Smooth muscle cell (in vitro differentiated cells): Measurements from ENCODE around the gene SRRT. TPM values are rescaled to one million over a fixed set of nuclear protein-coding genes. Genes with fewer than 3 reads are reported as not detected.
A peak's percentile ranks its signal among the peaks of the same experiment; 100 is the strongest.

ENCODE experiments used
- DNase-seq: peaks from one replicate; lab custom pipeline; 2025; ENCODE audit not compliant: unreplicated experiment; lab: John Stamatoyannopoulos, UW
- H2AFZ ChIP-seq: fragments of 200-600 bp; sonication (generic); 2 replicates; pipeline ENCODE4 v1.6.0; 2016; ENCODE audit warnings: antibody characterized with exemption, low read depth, mild to moderate bottlenecking
- H3F3A ChIP-seq: fragments of 200-600 bp; sonication (generic); 2 replicates; pipeline ENCODE4 v1.6.0; 2017; ENCODE audit warnings: antibody characterized with exemption, low read depth
- H3K27ac ChIP-seq: fragments of 200-600 bp; sonication (generic); 2 replicates; pipeline ENCODE4 v1.5.1; 2016; ENCODE audit warnings: low read depth, mild to moderate bottlenecking
- H3K27me3 ChIP-seq: fragments of 200-600 bp; sonication (generic); 2 replicates; pipeline ENCODE4 v1.6.1; 2016; ENCODE audit warnings: low read depth, mild to moderate bottlenecking
- H3K36me3 ChIP-seq: fragments of 200-600 bp; sonication (generic); 2 replicates; pipeline ENCODE4 v1.5.1; 2016; ENCODE audit warnings: low read depth
- H3K4me1 ChIP-seq: fragments of 200-600 bp; sonication (generic); 2 replicates; pipeline ENCODE4 v1.5.1; 2016; ENCODE audit warnings: low read depth
- H3K4me2 ChIP-seq: fragments of 200-600 bp; sonication (generic); 2 replicates; pipeline ENCODE4 v1.6.0; 2016; ENCODE audit warnings: mild to moderate bottlenecking
- H3K4me3 ChIP-seq: fragments of 200-600 bp; sonication (generic); 2 replicates; pipeline ENCODE4 v1.5.1; 2016; ENCODE audit warnings: mild to moderate bottlenecking
- H3K79me2 ChIP-seq: fragments of 200-600 bp; sonication (generic); 2 replicates; pipeline ENCODE4 v1.6.0; 2016; ENCODE audit warnings: low read depth, mild to moderate bottlenecking
- H3K9ac ChIP-seq: fragments of 200-600 bp; sonication (generic); 2 replicates; pipeline ENCODE4 v1.6.0; 2016; ENCODE audit warnings: low read depth
- H3K9me3 ChIP-seq: fragments of 200-600 bp; sonication (generic); replicated peaks from 2 replicates; pipeline ENCODE4 v1.5.1; 2016; ENCODE audit warnings: low read depth
- H4K20me1 ChIP-seq: fragments of 200-600 bp; sonication (generic); 2 replicates; pipeline ENCODE4 v1.6.0; 2016; ENCODE audit warnings: low read depth
- WGBS: methylation state at CpG from one replicate; pipeline ENCODE4 v1.1.7; 2016; ENCODE audit warnings: low lambda C conversion rate; 5-methylcytosine and 5-hydroxymethylcytosine counted together
- polyA plus RNA-seq: library from polyadenylated mRNA; unstranded; fragments of >200 nt; fragmentation: Nextera tagmentation; extraction: Ambion mirVana; gene quantifications from 2 replicates; pipeline ENCODE4 v1.2.1, GENCODE V29; 2016
- total RNA-seq: library from RNA; depleted of rRNA; stranded (reverse); fragments of >200 nt; gene quantifications from 2 replicates; pipeline ENCODE4 v1.2.3, GENCODE V29; 2014
- TF ChIP-seq, protein P1 (sequence below): fragments of 200-600 bp; sonication (generic); IDR thresholded peaks from 2 replicates; pipeline ENCODE4 v1.5.1; 2017; ENCODE audit warnings: borderline replicate concordance, mild to moderate bottlenecking, antibody characterized with exemption; ENCODE audit not compliant: insufficient read depth, poor library complexity, severe bottlenecking

Gene SRRT
- total and polyA plus RNA-seq, 2 experiments from 2014 or later, result 32.1 to 63.6 TPM

DNA sequence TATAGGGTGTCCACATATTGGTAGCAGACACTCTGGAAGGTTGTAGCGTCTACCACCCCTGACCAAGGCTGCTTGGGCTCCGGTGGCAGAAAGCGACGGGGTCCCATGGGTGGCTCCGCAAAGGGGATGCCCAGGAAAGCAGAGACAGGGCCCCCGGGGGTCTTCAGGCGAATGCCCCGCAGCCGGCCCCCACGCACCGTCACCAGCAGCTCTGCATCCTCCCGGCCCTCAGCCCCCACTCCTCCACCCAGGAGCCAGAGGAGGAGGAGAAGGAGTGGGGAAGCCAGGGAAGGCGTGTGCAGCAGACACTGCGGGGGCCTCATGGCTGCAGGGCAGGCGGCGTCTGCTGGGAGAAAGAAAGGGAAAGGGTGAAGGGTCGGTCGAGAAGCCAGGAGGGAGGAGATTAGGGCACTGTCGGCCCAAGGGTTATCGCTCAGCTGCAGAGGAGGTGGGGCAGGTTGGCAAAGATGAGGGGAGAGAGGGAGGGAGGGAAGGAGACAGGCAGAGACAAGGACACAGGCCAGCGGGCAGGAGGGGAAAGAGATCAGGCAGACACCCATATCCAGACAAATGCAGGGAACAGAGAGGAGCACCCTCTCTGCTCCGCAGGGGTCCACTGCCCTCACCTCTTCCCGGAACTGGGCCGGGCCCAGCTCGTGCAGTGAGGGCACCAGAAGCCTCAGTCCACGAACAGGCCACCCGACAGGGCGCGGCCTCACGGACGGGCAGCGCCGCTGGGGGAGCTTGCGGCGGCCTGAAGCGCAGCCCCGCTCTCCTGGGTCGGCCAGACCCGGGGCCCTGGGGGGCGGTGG lies 19.2 kb downstream of the SRRT start:
- 60% methylated on average over 29 of the region's 40 CpGs for WGBS
- Histone ChIP-seq H3K9me3 (no peaks in the 10 kb centered on the region), H3K4me3 (peak overlapping the region; percentile 72), H3K4me1 (peaks cover 29% of the 10 kb centered on the region), H3K79me2 (peaks cover 1% of the 10 kb centered on the region), H4K20me1 (no peaks in the 10 kb centered on the region), H3K27ac (no peak overlapping the region), H2AFZ (no peak overlapping the region), H3K4me2 (peak overlapping the region; percentile 100), H3K36me3 (no peaks in the 10 kb centered on the region), H3K27me3 (peaks cover 26% of the 10 kb centered on the region), H3F3A (no peaks in the 10 kb centered on the region), H3K9ac (no peak overlapping the region)
- TF ChIP-seq, protein P1, sequence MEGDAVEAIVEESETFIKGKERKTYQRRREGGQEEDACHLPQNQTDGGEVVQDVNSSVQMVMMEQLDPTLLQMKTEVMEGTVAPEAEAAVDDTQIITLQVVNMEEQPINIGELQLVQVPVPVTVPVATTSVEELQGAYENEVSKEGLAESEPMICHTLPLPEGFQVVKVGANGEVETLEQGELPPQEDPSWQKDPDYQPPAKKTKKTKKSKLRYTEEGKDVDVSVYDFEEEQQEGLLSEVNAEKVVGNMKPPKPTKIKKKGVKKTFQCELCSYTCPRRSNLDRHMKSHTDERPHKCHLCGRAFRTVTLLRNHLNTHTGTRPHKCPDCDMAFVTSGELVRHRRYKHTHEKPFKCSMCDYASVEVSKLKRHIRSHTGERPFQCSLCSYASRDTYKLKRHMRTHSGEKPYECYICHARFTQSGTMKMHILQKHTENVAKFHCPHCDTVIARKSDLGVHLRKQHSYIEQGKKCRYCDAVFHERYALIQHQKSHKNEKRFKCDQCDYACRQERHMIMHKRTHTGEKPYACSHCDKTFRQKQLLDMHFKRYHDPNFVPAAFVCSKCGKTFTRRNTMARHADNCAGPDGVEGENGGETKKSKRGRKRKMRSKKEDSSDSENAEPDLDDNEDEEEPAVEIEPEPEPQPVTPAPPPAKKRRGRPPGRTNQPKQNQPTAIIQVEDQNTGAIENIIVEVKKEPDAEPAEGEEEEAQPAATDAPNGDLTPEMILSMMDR, result no peak
- DNase-seq, result no peak

DNA sequence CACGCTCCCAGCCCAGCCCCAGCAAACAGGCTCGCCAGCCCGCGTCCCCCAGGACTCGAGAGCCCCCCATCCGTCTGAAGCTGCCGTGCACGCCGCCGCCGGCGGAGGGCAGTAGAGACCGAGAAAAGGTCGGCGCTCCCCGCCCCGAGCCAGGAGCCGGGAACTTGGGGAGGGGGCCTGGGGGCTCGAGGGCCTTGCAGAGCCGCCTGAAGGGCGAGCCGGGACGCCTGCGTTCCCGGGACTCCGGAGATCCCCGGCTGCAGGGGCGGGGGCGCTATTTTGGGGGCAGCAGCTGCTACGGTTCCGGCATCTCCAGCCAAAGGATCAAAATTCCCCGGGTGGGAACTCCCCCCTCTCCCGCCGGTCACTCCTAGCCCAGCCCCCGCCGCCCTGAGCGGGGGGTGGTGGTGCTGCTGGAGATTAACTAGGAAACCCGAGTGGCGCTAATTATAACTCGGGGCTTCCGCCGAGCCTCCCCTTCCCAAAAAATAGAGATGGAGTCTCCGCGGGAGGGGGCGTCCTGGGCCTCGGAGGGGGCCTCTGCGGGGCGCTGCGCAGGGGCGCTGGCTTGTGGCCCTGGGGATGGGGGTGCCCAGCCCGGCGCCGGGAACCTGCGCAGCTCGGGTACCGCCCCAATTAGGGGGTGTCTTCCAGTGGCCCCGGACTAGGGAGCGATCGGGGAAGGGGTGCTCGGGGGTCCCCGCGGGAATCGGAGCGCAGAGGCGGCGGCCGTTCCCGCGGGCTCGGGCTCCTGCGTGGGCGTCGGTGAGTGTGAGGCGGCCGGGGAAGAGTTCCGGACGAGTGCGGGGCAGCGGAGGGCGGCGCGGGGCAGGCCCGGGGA lies 20.2 kb downstream of the SRRT start:
- H3K9me3 ChIP-seq, result no peaks in the 10 kb centered on the region
- peak overlapping the region; percentile 100 for H3K4me2 ChIP-seq
- peaks cover 27% of the 10 kb centered on the region for H3K4me1 ChIP-seq
- H2AFZ ChIP-seq, result peak overlapping the region; percentile 75
- no peaks in the 10 kb centered on the region for H3K36me3 ChIP-seq
- H3K27me3 ChIP-seq, result peaks cover 26% of the 10 kb centered on the region
- H3K79me2 ChIP-seq, result no peaks in the 10 kb centered on the region
- under 1% methylated on average over 71 of the region's 83 CpGs for WGBS
- H3K27ac ChIP-seq, result no peak overlapping the region
- TF ChIP-seq, protein P1, result peak; percentile 89
- no peak overlapping the region for H3K9ac ChIP-seq
- peak overlapping the region; percentile 72 for H3K4me3 ChIP-seq
- DNase-seq, result peak; percentile 45
- no peaks in the 10 kb centered on the region for H4K20me1 ChIP-seq
- H3F3A ChIP-seq, result no peaks in the 10 kb centered on the region

DNA sequence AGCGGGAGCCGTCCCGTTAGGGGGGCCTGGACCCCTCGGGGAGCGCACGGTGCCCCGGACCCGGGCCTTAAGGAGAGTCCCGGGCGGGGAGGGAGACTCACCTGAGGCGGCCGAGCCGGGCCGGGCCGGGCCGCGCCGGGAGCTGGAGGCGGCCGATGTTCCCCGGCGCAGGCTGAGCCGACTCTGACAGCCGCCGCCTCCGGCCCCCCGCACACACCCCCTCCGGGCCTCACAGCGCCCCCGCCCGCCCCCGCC lies 20.7 kb downstream of the SRRT start, which contains the start of gene ACHE:
Gene ACHE, minus strand, starts transcription at position 188 of the 255 bp plus-strand sequence. CDS start 1,656 bp downstream, outside the sequence.
- H3K27ac ChIP-seq, result no peak within 1 kb of the TSS
- TF ChIP-seq, protein P1, result no peak
- no peaks in the 10 kb centered on the region for H3K79me2 ChIP-seq
- no peaks in the 10 kb centered on the region for H3F3A ChIP-seq
- no peaks in the 10 kb centered on the region for H4K20me1 ChIP-seq
- peaks cover 26% of the 10 kb centered on the region for H3K27me3 ChIP-seq
- DNase-seq, result no peak
- H3K9ac ChIP-seq, result no peak within 1 kb of the TSS
- H3K9me3 ChIP-seq, result no peaks in the 10 kb centered on the region
- peak within 1 kb of the TSS; percentile 100 for H3K4me2 ChIP-seq
- peaks cover 27% of the 10 kb centered on the region for H3K4me1 ChIP-seq
- peak within 1 kb of the TSS; percentile 72 for H3K4me3 ChIP-seq
- H3K36me3 ChIP-seq, result no peaks in the 10 kb centered on the region
- 0% methylated on average over 2 of the region's 32 CpGs for WGBS
- H2AFZ ChIP-seq, result peak within 1 kb of the TSS; percentile 75
